ENCODE data around the gene FAM156A.

- TF ChIP-seq CTCF (conservative IDR thresholded peaks at IDR 0.05; ENCODE audit: low read depth, low read length) (no peak), EZH2 (IDR thresholded peaks at IDR 0.05; ENCODE audit: borderline replicate concordance, low read depth, low read length, poor library complexity, severe bottlenecking) (no peak)
Observed at GRCh38 chrX:52923781-52924241, 34.5 kb downstream of the FAM156A start.
